Measurements from ENCODE around the gene FLOT1. TPM values are rescaled to one million over a fixed set of nuclear protein-coding genes. Genes with fewer than 3 reads are reported as not detected.

The FLOT1 gene
- total RNA-seq, 2 experiments from 2014 or later, result 155 to 188 TPM

DNA sequence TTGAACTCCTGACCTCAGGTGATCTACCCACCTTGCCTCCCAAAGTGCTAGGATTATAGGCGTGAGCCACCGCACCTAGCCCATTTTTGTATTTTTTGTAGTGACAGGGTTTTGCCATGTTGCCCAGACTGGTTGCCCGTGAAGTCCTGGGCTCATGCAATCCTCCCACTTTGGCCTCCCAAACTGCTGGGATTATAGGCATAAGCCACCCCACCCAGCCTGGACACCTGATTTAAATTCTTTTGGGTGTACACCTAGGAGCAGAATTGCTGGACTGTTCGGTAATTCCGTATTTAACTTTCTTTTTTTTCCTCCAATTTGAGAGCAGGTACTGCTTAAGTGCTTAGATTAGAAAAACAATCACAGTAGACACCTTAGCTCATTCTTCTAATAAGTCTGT, 46.1 kb downstream of the FLOT1 start:
- ChIA-PET CTCF (interaction anchor here (0.8 kb wide), 1 partner anchor 746 kb away, joined by 3 read pairs; no protein-coding TSS in a partner anchor), POLR2A (interaction anchor here (0.6 kb wide), 1 partner anchor 26 kb away, joined by 3 read pairs; no protein-coding TSS in a partner anchor)
- H3K9me3 Mint-ChIP-seq (ENCODE audit: low read depth), result no peaks in the 10 kb centered on the region
- H3K4me3 Mint-ChIP-seq, result no peak overlapping the region
- DNase-seq (no peak), ATAC-seq (no peak)
- intact Hi-C loops (cut with DNase I, micrococcal nuclease), result no loop called here
- no peaks in the 10 kb centered on the region for H3K27me3 Mint-ChIP-seq
- peaks cover 9% of the 10 kb centered on the region for H3K36me3 Mint-ChIP-seq (ENCODE audit: low read depth)
- no peak overlapping the region for H3K27ac Mint-ChIP-seq
- H3K4me1 Mint-ChIP-seq, result peaks cover 6% of the 10 kb centered on the region

- Mint-ChIP-seq H3K4me3 (peak overlapping the region; percentile 75), H3K9me3 (ENCODE audit: low read depth) (no peaks in the 10 kb centered on the region), H3K27ac (peak overlapping the region; percentile 68), H3K4me1 (peaks cover 42% of the 10 kb centered on the region), H3K27me3 (no peaks in the 10 kb centered on the region), H3K36me3 (ENCODE audit: low read depth) (peaks cover 14% of the 10 kb centered on the region)
- ChIA-PET CTCF (interaction anchor here (0.5 to 1.6 kb wide), 7 partner anchors 12 to 905 kb away, joined by 3 to 7 read pairs (median 4); no protein-coding TSS in a partner anchor), POLR2A (interaction anchor here (1.9 kb wide), 1 partner anchor 26 kb away, joined by 8 read pairs; the partner anchor contains the start of gene MDC1)
- intact Hi-C loops (cut with DNase I, micrococcal nuclease), result loop anchor here in 1 of 2 experiments (1.0 kb wide), 1 partner anchor 26 kb away; the partner anchor contains the start of gene MDC1
- DNase-seq (no peak), ATAC-seq (no peak)
Measured at GRCh38 chr6:30691208-30691847, 51.2 kb downstream of the FLOT1 start.

- ChIA-PET CTCF (interaction anchor here (0.6 to 1.6 kb wide), 5 partner anchors 11 to 906 kb away, joined by 3 to 7 read pairs (median 4); no protein-coding TSS in a partner anchor), POLR2A (interaction anchor here (1.9 kb wide), 1 partner anchor 27 kb away, joined by 8 read pairs; the partner anchor contains the start of gene MDC1)
- intact Hi-C loops (cut with DNase I, micrococcal nuclease), result loop anchor here in 1 of 2 experiments (1.0 kb wide), 1 partner anchor 27 kb away; the partner anchor contains the start of gene MDC1
Measured at GRCh38 chr6:30690403-30691207, 51.9 kb downstream of the FLOT1 start, which contains the start of gene NRM. TSS of gene NRM (minus strand) at chr6:30690984. CDS start at chr6:30690974, 10 bp downstream.

DNA sequence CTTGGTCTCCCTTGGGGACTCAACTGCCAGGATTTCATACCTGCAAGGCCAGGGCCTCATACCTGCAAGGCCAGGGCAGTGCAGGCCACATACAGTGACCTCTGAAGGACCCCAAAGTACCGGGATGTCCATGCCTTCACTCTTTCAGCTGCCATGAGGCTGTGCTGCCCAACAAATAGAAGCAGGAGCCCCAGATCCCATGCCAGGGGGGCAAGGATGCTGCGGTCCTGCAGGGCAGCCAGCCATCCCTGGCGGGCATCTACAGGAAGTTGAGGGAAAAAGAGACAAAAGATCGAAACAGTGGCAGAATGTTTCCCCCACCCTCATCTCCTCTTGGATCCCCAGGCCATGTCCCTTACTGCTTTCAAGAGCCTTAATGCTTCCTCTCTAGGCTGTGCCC, 52.5 kb downstream of the FLOT1 start:
- ATAC-seq (no peak), DNase-seq (no peak)
- peak overlapping the region; percentile 70 for H3K27ac Mint-ChIP-seq
- H3K4me3 Mint-ChIP-seq, result peak overlapping the region; percentile 75
- POLR2A ChIA-PET, result interaction anchor here (1.9 kb wide), 1 partner anchor 27 kb away, joined by 8 read pairs; the partner anchor contains the start of gene MDC1
- no peaks in the 10 kb centered on the region for H3K27me3 Mint-ChIP-seq
- H3K9me3 Mint-ChIP-seq (ENCODE audit: low read depth), result no peaks in the 10 kb centered on the region
- H3K4me1 Mint-ChIP-seq, result peaks cover 42% of the 10 kb centered on the region
- peaks cover 27% of the 10 kb centered on the region for H3K36me3 Mint-ChIP-seq (ENCODE audit: low read depth)
- intact Hi-C loops (cut with DNase I, micrococcal nuclease), result loop anchor here in 1 of 2 experiments (10.0 kb wide), 2 partner anchors 365 to 625 kb away; partner anchors contain the start of genes POLR1H, PPP1R11 and TRIM39
- CTCF ChIA-PET, result interaction anchor here (0.6 to 3.1 kb wide), 6 partner anchors 11 to 124 kb away, joined by 3 to 16 read pairs (median 4); partner anchors contain the start of gene MDC1

More at GRCh38 chr6:30690403-30691207, 51.9 kb downstream of the FLOT1 start, which contains the start of gene NRM:
- peak; percentile 50 for ATAC-seq
- no peaks in the 10 kb centered on the region for H3K9me3 Mint-ChIP-seq (ENCODE audit: low read depth)
- peak within 1 kb of the TSS; percentile 75 for H3K4me3 Mint-ChIP-seq
- H3K4me1 Mint-ChIP-seq, result peaks cover 42% of the 10 kb centered on the region
- peaks cover 21% of the 10 kb centered on the region for H3K36me3 Mint-ChIP-seq (ENCODE audit: low read depth)
- peak within 1 kb of the TSS; percentile 70 for H3K27ac Mint-ChIP-seq
- H3K27me3 Mint-ChIP-seq, result no peaks in the 10 kb centered on the region
- peak; percentile 89 for DNase-seq

- intact Hi-C loops (cut with DNase I, micrococcal nuclease), result loop anchor here in 1 of 2 experiments (10.0 kb wide), 2 partner anchors 364 to 624 kb away; partner anchors contain the start of genes POLR1H, PPP1R11 and TRIM39
- H3K4me3 Mint-ChIP-seq, result peak overlapping the region; percentile 75
- ChIA-PET POLR2A (interaction anchor here (1.9 kb wide), 1 partner anchor 28 kb away, joined by 8 read pairs; the partner anchor contains the start of gene MDC1), CTCF (interaction anchor here (0.6 to 3.1 kb wide), 8 partner anchors 9 to 394 kb away, joined by 3 to 16 read pairs (median 4); partner anchors contain the start of gene MDC1)
- H3K9me3 Mint-ChIP-seq (ENCODE audit: low read depth), result no peaks in the 10 kb centered on the region
- peak overlapping the region; percentile 7 for H3K27ac Mint-ChIP-seq
- ATAC-seq, result no peak
- DNase-seq, result no peak
- no peaks in the 10 kb centered on the region for H3K27me3 Mint-ChIP-seq
- peaks cover 42% of the 10 kb centered on the region for H3K4me1 Mint-ChIP-seq
- H3K36me3 Mint-ChIP-seq (ENCODE audit: low read depth), result peaks cover 33% of the 10 kb centered on the region
Measured at GRCh38 chr6:30689022-30689865, 53.2 kb downstream of the FLOT1 start.

- intact Hi-C loops (cut with DNase I, micrococcal nuclease), result loop anchor here in 1 of 2 experiments (10.0 kb wide), 2 partner anchors 364 to 624 kb away; partner anchors contain the start of genes POLR1H, PPP1R11 and TRIM39
- Mint-ChIP-seq H3K9me3 (ENCODE audit: low read depth) (no peaks in the 10 kb centered on the region), H3K4me3 (peak overlapping the region; percentile 100), H3K27ac (peak overlapping the region; percentile 89), H3K4me1 (peaks cover 42% of the 10 kb centered on the region), H3K27me3 (no peaks in the 10 kb centered on the region), H3K36me3 (ENCODE audit: low read depth) (peaks cover 40% of the 10 kb centered on the region)
- POLR2A ChIA-PET, result interaction anchor here (0.6 to 1.7 kb wide), 3 partner anchors 28 to 1124 kb away, joined by 3 to 11 read pairs (median 4); partner anchors contain the start of gene MDC1
- CTCF ChIA-PET, result interaction anchor here (0.6 to 3.1 kb wide), 8 partner anchors 8 to 395 kb away, joined by 3 to 16 read pairs (median 4); partner anchors contain the start of gene MDC1
- ATAC-seq, result no peak
- DNase-seq, result peak; percentile 30
Measured at GRCh38 chr6:30688569-30688968, 53.9 kb downstream of the FLOT1 start.

DNA sequence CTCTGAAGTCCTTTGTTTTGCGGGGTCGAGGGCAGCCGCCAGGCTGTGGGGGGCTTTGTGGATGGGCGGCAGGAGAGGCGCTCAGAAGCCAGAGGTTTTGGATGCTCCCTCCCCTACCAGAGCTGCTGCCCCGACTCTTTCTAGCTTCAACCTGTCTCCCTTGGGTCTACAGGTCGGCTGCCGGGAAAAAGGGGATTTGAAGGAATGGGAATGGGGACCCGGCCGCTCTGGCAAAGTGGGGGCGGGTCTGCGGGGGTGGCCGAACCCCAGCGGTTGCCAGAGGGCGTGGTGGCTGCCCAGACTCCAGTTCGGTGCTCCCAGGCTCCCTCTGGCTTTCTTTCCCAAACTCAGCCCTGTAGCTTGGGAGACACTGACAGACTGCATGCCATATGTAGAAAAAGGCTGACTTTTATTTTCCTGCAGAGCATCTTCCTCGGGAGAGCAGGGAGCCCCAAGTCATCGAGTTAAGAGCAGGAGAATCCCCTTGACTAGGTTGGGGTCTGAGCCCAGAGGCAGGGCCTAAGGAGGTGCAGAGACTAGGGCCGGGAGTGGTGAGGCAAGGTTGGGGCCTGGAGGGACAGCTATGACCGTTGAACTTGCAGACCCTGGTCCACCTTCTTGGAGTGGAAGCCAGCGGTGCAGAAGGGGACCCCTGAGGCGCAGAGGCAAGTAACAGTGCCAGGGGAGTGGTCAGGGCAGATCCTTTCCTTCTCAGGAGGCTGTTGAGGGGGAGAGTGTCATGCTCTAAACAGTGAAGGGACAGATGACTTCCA, 54.6 kb downstream of the FLOT1 start:
- Mint-ChIP-seq H3K4me1 (peaks cover 42% of the 10 kb centered on the region), H3K36me3 (ENCODE audit: low read depth) (peaks cover 47% of the 10 kb centered on the region), H3K27ac (peak overlapping the region; percentile 89), H3K27me3 (no peaks in the 10 kb centered on the region), H3K4me3 (peak overlapping the region; percentile 100), H3K9me3 (ENCODE audit: low read depth) (no peaks in the 10 kb centered on the region)
- no peak for ATAC-seq
- ChIA-PET CTCF (interaction anchor here (0.6 to 3.1 kb wide), 12 partner anchors 7 to 224 kb away, joined by 3 to 16 read pairs (median 4); partner anchors contain the start of gene MDC1), POLR2A (interaction anchor here (0.6 to 1.7 kb wide), 9 partner anchors 9 to 1125 kb away, joined by 3 to 11 read pairs (median 3); partner anchors contain the start of genes MDC1 and PRR3)
- intact Hi-C loops (cut with DNase I, micrococcal nuclease), result loop anchor here (1.0 to 10.0 kb wide), 7 partner anchors 33 to 623 kb away; partner anchors contain the start of genes ABCF1 (in 1 of the 2), GTF2H4 (in 1 of the 2), POLR1H (in 1 of the 2) and PPP1R11 (in 1 of the 2)
- no peak for DNase-seq

- POLR2A ChIA-PET, result interaction anchor here (0.6 to 1.7 kb wide), 7 partner anchors 8 to 621 kb away, joined by 3 to 11 read pairs (median 3); partner anchors contain the start of genes MDC1 and PRR3
- peak; percentile 90 for DNase-seq
- intact Hi-C loops (cut with DNase I, micrococcal nuclease), result loop anchor here (1.0 to 10.0 kb wide), 11 partner anchors 30 to 622 kb away; partner anchors contain the start of genes MRPS18B (in 2 of the 2), PPP1R10 (in 2 of the 2), ABCF1 (in 1 of the 2) and FLOT1 (in 1 of the 2)
- H3K4me1 Mint-ChIP-seq, result peaks cover 42% of the 10 kb centered on the region
- no peaks in the 10 kb centered on the region for H3K27me3 Mint-ChIP-seq
- H3K27ac Mint-ChIP-seq, result peak overlapping the region; percentile 89
- no peaks in the 10 kb centered on the region for H3K9me3 Mint-ChIP-seq (ENCODE audit: low read depth)
- peak; percentile 20 for ATAC-seq
- peaks cover 53% of the 10 kb centered on the region for H3K36me3 Mint-ChIP-seq (ENCODE audit: low read depth)
- peak overlapping the region; percentile 100 for H3K4me3 Mint-ChIP-seq
- CTCF ChIA-PET, result interaction anchor here (0.6 to 3.1 kb wide), 6 partner anchors 8 to 188 kb away, joined by 3 to 16 read pairs (median 6); partner anchors contain the start of gene MDC1
Measured at GRCh38 chr6:30686908-30687658, 55.4 kb downstream of the FLOT1 start.

Measured in activated CD4-positive, alpha-beta T cell treated with anti-CD3 and anti-CD28 coated beads for 36 hours (primary cell).